HFFc6 (cell line): ENCODE measurements around the gene TMEM50A. TPM values are rescaled to one million over a fixed set of nuclear protein-coding genes. Genes with fewer than 3 reads are reported as not detected.
"Not testable (repeated sequence)": the region's sequence is repeated elsewhere in the genome, so short reads cannot be mapped to it uniquely, and the experiment has no call there.

Source experiments
- DNase-seq: peaks from one replicate; pipeline ENCODE4 v3.0.0-alpha.2; 2018
- H3K27ac Mint-ChIP-seq: 2 replicates; pipeline ENCODE4 v1.8.0; 2020; ENCODE audit warnings: mild to moderate bottlenecking, mixed read lengths
- H3K27me3 Mint-ChIP-seq: 2 replicates; pipeline ENCODE4 v1.8.0; 2021; ENCODE audit warnings: mild to moderate bottlenecking, moderate library complexity, mixed read lengths; ENCODE audit not compliant: insufficient read depth
- H3K36me3 Mint-ChIP-seq: 2 replicates; pipeline ENCODE4 v1.8.0; 2021; ENCODE audit warnings: low read depth, mixed read lengths
- H3K4me1 Mint-ChIP-seq: 2 replicates; pipeline ENCODE4 v1.8.0; 2020; ENCODE audit warnings: low read depth, mixed read lengths
- H3K4me3 Mint-ChIP-seq: 2 replicates; pipeline ENCODE4 v1.8.0; 2020; ENCODE audit warnings: mild to moderate bottlenecking, moderate library complexity, mixed read lengths
- H3K9me3 Mint-ChIP-seq: 2 replicates; pipeline ENCODE4 v1.8.0; 2020; ENCODE audit warnings: mild to moderate bottlenecking, mixed read lengths
- total RNA-seq, 6 experiments: library from RNA; stranded (reverse); fragmentation: NEBNext Ultra II Directional; extraction: Animal tissue kit (Norgen Biotek cat#: 25700); gene quantifications; 2 replicates in 1 of 6; 3 replicates in 5 of 6; pipeline ENCODE4 v1.2.3, GENCODE V29; 2021
- TF ChIP-seq, protein P1 (sequence below): fragments of 200-600 bp; sonication (generic); IDR thresholded peaks from 2 replicates; pipeline ENCODE4 v1.5.0; 2021; ENCODE audit warnings: antibody characterized with exemption, mild to moderate bottlenecking

The TMEM50A gene
- total RNA-seq, 6 experiments from 2014 or later, result 166 to 270 (median 254) TPM

DNA sequence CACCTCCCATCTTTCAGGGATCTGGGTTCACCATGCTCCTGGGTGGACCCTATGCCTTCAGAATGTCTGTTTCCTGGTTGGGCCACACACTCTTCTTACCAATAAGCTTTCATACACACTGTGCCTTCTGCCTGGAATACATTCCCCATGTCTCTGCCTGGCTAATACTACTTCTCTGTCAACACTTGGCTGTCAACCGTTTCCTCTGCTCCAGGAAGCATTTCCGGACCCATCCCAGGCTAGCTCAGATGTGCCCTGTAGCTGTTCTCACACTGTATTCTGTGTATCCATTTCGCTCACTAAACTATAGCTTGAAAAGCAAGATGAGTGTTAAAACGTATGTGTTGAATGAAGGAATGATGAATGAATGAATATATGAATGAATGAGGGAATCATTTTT, 49.0 kb downstream of the TMEM50A start:
- H3K9me3 Mint-ChIP-seq, H3K27ac Mint-ChIP-seq, DNase-seq, H3K4me3 Mint-ChIP-seq, H3K36me3 Mint-ChIP-seq, H3K27me3 Mint-ChIP-seq: not testable (repeated sequence)
- H3K4me1 Mint-ChIP-seq, result peaks cover 24% of the 10 kb centered on the region

DNA sequence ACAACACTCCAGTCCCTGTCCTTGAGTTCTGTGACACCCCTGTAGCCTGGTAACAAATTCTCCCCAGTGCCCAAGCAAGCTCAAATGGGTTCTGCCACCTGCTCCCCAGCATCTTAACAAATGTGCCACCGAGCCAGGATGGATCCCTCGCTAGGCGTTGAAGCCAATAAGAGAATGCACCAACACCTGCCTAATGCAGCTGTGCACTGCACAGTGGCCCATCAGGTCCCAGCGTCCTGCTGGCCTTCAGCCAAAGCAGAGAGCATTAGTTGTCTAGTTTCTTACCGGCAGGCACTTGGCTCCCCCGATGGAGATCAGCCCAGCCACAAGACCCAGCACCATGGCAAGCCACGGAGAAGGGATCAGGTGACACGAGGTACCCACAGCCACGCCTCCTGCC, 50.6 kb downstream of the TMEM50A start:
- peaks cover 11% of the 10 kb centered on the region for H3K4me1 Mint-ChIP-seq
- DNase-seq, H3K9me3 Mint-ChIP-seq, H3K4me3 Mint-ChIP-seq, H3K27me3 Mint-ChIP-seq, H3K27ac Mint-ChIP-seq, H3K36me3 Mint-ChIP-seq: not testable (repeated sequence)

DNA sequence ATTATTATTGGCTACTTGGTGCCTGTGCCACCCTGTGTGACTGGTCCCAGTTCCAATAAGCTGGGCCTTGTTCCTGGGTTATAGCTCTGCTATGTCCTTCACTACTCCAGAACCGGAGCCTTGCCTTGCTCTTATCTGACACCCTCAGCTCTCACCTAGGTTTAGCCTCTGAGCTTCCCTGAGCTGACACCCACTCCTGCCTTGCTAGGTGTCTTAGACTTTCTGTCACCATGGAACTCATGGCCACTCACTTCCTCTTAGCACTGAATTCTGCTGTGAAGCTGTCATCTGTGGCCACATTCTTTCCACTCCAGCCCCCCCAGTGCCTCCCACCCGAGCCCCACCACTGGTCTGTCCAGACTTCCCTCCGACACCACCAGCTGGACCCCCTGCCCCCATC, 51.6 kb downstream of the TMEM50A start:
- H3K27me3 Mint-ChIP-seq, H3K9me3 Mint-ChIP-seq, H3K27ac Mint-ChIP-seq, H3K4me3 Mint-ChIP-seq, H3K36me3 Mint-ChIP-seq, DNase-seq: not testable (repeated sequence)
- H3K4me1 Mint-ChIP-seq, result peaks cover 16% of the 10 kb centered on the region; the same call in 1 of the 2 replicates

DNA sequence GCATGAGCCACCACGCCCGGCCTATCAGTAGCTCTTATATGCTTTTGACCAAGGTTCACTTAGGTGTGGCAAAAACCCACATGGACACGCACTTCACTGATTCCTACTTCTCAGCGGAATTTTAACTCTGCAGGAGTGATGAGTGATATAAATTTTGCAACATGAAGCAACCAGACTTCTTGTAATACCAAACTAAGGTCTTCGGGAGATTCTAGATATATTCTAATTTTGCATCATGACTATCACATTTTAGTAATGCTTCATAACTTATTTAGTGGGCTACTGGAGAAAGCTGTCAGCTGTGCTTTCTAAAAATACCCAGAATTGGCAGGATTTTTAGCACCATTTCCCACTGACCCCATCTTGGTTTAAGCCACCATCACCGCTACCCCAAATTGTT, 54.7 kb downstream of the TMEM50A start:
- DNase-seq, result no peak
- no peak overlapping the region for H3K4me3 Mint-ChIP-seq
- H3K27me3 Mint-ChIP-seq, result no peaks in the 10 kb centered on the region; the same call in 1 of the 2 replicates
- H3K4me1 Mint-ChIP-seq, result peaks cover 26% of the 10 kb centered on the region; the same call in 1 of the 2 replicates
- H3K27ac Mint-ChIP-seq, result no peak overlapping the region
- no peaks in the 10 kb centered on the region for H3K9me3 Mint-ChIP-seq
- TF ChIP-seq, protein P1, sequence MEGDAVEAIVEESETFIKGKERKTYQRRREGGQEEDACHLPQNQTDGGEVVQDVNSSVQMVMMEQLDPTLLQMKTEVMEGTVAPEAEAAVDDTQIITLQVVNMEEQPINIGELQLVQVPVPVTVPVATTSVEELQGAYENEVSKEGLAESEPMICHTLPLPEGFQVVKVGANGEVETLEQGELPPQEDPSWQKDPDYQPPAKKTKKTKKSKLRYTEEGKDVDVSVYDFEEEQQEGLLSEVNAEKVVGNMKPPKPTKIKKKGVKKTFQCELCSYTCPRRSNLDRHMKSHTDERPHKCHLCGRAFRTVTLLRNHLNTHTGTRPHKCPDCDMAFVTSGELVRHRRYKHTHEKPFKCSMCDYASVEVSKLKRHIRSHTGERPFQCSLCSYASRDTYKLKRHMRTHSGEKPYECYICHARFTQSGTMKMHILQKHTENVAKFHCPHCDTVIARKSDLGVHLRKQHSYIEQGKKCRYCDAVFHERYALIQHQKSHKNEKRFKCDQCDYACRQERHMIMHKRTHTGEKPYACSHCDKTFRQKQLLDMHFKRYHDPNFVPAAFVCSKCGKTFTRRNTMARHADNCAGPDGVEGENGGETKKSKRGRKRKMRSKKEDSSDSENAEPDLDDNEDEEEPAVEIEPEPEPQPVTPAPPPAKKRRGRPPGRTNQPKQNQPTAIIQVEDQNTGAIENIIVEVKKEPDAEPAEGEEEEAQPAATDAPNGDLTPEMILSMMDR, result no peak
- no peaks in the 10 kb centered on the region for H3K36me3 Mint-ChIP-seq

DNA sequence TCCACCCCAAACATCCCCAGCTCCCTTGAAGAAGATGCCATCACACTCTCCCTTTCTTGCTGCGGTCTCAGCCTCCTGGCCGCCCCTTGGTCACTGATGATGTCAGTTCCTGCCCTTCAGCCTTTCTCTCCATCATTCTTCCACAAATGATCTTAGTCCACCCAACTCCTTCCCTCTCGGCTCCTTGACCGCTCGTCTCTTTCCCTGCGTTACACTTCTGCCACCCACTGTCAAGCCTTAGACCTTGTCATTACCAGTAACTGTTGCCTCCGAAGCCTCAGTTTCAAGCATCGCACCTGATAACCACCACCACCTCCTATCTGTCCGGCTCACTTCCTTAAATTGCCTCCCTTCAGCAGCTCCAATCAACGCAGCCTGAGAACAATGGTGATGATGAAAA, 59.4 kb downstream of the TMEM50A start:
- peaks cover 24% of the 10 kb centered on the region for H3K4me1 Mint-ChIP-seq
- DNase-seq, H3K27ac Mint-ChIP-seq, H3K36me3 Mint-ChIP-seq, H3K9me3 Mint-ChIP-seq, H3K4me3 Mint-ChIP-seq: not testable (repeated sequence)
- peaks cover 13% of the 10 kb centered on the region for H3K27me3 Mint-ChIP-seq

DNA sequence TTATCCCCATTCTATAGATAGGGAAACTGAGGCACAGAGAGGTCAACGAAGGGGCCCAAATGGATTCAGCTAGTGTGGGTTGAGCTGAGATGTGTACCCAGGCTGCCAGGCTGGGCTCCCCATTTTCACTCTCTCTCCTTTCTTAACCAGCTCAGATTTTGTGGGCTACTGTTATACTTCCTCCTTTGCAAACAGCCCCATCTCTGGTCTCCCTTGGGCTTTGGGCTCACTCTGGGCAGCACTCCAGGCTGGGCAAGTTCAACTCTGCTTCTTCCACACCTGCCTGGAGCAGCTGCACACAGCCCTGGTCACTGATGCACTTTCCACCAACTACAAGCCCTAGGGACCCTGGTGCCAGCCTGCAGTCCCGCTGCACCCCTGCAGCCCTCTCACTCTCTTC, 59.9 kb downstream of the TMEM50A start:
- not testable (repeated sequence) for DNase-seq, H3K27ac Mint-ChIP-seq

DNA sequence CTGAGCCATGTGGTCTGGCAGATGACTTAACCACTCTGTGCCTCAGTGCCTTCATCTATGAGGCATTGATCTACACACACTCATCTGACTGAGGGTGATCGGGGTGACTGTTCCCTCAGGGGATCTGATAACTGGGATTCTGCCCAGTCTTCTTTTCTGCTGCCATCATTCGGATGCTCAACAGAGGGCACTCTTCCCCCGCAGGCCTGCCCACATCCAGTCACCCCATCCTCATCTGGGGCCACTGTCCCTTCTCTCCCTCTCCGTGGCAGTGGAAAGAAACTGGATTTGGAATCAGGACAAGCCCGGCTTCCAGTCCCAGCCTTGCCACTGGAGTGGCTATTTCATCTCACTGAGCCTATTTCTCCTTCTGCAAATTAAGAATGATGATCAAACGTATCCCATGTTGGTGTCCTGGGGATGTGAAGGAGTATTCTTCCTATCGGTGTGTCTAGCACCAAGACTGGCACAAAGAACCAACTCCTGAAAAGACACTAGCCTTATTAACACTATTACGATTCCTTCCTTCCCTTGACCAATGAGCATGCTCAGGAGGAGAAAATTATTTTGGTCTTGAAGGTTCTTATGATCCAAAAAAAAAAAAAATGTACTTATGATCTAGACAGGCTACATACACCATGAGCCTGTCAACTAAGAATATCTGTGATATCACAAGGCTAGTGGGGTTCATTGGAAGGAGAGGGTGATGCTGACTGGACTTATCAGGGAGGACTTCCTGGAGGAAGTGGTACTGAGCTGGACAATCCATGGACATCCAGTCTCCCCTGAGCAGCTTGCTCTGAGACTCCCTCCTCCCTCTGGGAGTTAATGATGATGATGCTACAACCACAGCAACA, 65.0 kb downstream of the TMEM50A start:
- H3K27me3 Mint-ChIP-seq, result peaks cover 13% of the 10 kb centered on the region
- H3K4me1 Mint-ChIP-seq, result peaks cover 13% of the 10 kb centered on the region
- not testable (repeated sequence) for DNase-seq, H3K36me3 Mint-ChIP-seq, H3K27ac Mint-ChIP-seq, H3K4me3 Mint-ChIP-seq, H3K9me3 Mint-ChIP-seq
- TF ChIP-seq, protein P1, result peak; percentile 60

More for the DNA sequence above, 59.9 kb downstream of the TMEM50A start:
- Mint-ChIP-seq H3K4me1 (peaks cover 29% of the 10 kb centered on the region), H3K27me3 (peaks cover 13% of the 10 kb centered on the region)
- H3K9me3 Mint-ChIP-seq, H3K36me3 Mint-ChIP-seq, H3K4me3 Mint-ChIP-seq: not testable (repeated sequence)

DNA sequence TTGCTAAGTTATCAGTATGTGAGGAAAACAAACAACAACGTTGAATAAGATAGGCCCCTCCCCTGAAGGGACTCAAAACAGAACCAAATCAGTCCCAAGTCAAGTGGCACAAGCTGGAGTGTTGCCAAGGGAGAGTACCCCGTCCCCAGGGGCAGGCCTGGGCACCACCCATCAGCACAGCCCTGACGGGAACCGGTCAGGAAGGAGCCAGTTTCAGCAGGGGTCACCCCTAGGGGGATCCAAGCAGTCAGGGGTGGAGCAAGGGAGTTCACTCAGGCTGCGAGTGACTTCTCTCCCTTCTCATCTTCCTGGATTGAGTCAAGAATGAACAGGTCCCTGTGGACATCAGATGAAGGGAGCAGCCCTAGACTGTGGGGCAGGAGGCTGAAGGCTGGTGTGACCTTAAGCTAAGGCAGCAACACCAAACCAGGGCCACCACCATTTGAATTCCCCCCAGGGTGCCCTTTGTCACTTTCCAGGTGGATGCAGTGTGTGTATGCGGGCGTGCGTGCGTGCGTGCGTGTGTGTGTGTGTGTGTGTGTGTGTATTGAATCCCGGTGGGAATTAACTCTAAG, 67.7 kb downstream of the TMEM50A start:
- DNase-seq, result not testable (repeated sequence)

DNA sequence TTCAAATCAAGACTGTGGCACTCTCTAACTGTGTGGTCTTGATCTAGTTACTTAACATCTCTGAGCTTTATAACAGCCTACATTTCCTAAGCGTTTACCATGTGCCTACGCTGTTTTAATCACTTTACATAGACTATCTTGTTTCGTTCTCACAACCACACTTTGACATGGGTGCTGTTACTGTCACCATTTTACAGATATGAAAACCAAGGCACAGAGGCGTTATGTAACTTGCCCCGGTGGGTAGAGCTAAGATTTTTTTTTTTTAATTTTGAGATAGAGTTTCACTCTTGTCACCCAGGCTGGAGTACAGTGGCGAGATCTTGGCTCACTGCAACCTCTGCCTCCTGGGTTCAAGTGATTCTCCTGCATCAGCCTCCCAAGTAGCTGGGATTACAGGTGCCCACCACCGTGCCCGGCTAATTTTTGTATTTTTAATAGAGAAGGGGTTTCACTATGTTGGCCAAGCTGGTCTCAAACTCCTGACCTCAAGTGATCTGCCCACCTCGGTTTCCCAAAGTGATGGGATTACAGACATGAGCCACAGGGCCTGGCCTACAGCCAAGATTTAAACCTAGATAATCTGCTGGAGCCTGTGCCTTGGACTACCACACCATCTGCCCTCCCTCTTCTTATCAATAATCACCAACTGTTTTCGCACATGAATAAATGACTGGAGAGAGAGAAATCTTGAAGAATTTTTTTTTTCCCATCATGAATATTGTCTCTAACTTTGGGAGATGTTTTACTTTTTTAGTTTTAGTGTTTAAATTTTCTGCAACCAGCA, 71.7 kb downstream of the TMEM50A start:
- not testable (repeated sequence) for H3K27me3 Mint-ChIP-seq, H3K9me3 Mint-ChIP-seq

More for the DNA sequence above, 67.7 kb downstream of the TMEM50A start:
- not testable (repeated sequence) for H3K9me3 Mint-ChIP-seq, H3K27me3 Mint-ChIP-seq, H3K36me3 Mint-ChIP-seq, H3K27ac Mint-ChIP-seq, H3K4me3 Mint-ChIP-seq
- H3K4me1 Mint-ChIP-seq, result peaks cover 13% of the 10 kb centered on the region

More for the DNA sequence above, 71.7 kb downstream of the TMEM50A start:
- not testable (repeated sequence) for DNase-seq, H3K36me3 Mint-ChIP-seq, H3K4me1 Mint-ChIP-seq, H3K4me3 Mint-ChIP-seq, H3K27ac Mint-ChIP-seq
